Amniotic epithelial cell (primary cell): ENCODE data around the gene NOL4L.
"Not testable (repeated sequence)": the region's sequence is repeated elsewhere in the genome, so short reads cannot be mapped to it uniquely, and the experiment has no call there.

ENCODE experiments used
- DNase-seq: peaks from one replicate; pipeline ENCODE4 v3.0.0-alpha.2; 2010; ENCODE audit warnings: low read depth

NOL4L gene

GRCh38 chr20:32421290-32421689 lies 163.8 kb downstream of the NOL4L start:
- no peak for DNase-seq

- no peak for DNase-seq
These were observed 166.8 kb downstream of the NOL4L start for GRCh38 chr20:32418376-32418775.

- no peak for DNase-seq
These were observed 168.9 kb downstream of the NOL4L start for GRCh38 chr20:32416206-32416605.

GRCh38 chr20:32415494-32415893 lies 169.6 kb downstream of the NOL4L start:
- DNase-seq: no peak

- no peak for DNase-seq
These were observed 173.0 kb downstream of the NOL4L start for GRCh38 chr20:32411955-32412706.

GRCh38 chr20:32407131-32407750 lies 177.9 kb downstream of the NOL4L start:
- DNase-seq: not testable (repeated sequence)

- no peak for DNase-seq
These were observed 178.4 kb downstream of the NOL4L start for GRCh38 chr20:32406701-32407100.

GRCh38 chr20:32404017-32404416 lies 181.1 kb downstream of the NOL4L start:
- DNase-seq: no peak

GRCh38 chr20:32400476-32400875 lies 184.7 kb downstream of the NOL4L start:
- DNase-seq: no peak

GRCh38 chr20:32397567-32398084 lies 187.5 kb downstream of the NOL4L start:
- DNase-seq: no peak

GRCh38 chr20:32396646-32397160 lies 188.4 kb downstream of the NOL4L start:
- no peak for DNase-seq

- DNase-seq: no peak
These were observed 190.1 kb downstream of the NOL4L start for GRCh38 chr20:32395066-32395465.
